MM.1S (cell line): ENCODE results near the gene DLGAP3.

ENCODE experiments used
- DNase-seq: peaks from one replicate; pipeline ENCODE4 v3.0.0-alpha.2; 2015
- H2AFZ ChIP-seq: fragments of 300-600 bp; sonication (generic); 2 replicates; pipeline ENCODE4 v1.6.0; 2016; ENCODE audit warnings: antibody characterized with exemption, low read length
- H3F3A ChIP-seq: fragments of 300-600 bp; sonication (generic); 2 replicates; pipeline ENCODE4 v1.6.1; 2016; ENCODE audit warnings: mild to moderate bottlenecking, antibody characterized with exemption, low read length, moderate library complexity, mixed read lengths; ENCODE audit not compliant: insufficient read depth
- H3K27ac ChIP-seq: fragments of 300-600 bp; sonication (generic); 2 replicates; pipeline ENCODE4 v1.5.1; 2016; ENCODE audit warnings: mild to moderate bottlenecking, low read length
- H3K27me3 ChIP-seq: fragments of 300-600 bp; sonication (generic); replicated peaks from 2 replicates; pipeline ENCODE4 v1.6.0; 2016; ENCODE audit warnings: low read length; ENCODE audit not compliant: insufficient read depth
- H3K36me3 ChIP-seq: fragments of 300-600 bp; sonication (generic); replicated peaks from 2 replicates; pipeline ENCODE4 v1.6.1; 2016; ENCODE audit warnings: mild to moderate bottlenecking, low read length, mixed read lengths; ENCODE audit not compliant: insufficient read depth
- H3K4me1 ChIP-seq: fragments of 300-600 bp; sonication (generic); 2 replicates; pipeline ENCODE4 v1.6.1; 2016; ENCODE audit warnings: low read length, mixed read lengths
- H3K4me2 ChIP-seq: fragments of 300-600 bp; sonication (generic); 2 replicates; pipeline ENCODE4 v1.6.0; 2016; ENCODE audit warnings: low read depth, low read length
- H3K4me3 ChIP-seq: fragments of 300-600 bp; sonication (generic); 2 replicates; pipeline ENCODE4 v1.5.1; 2016; ENCODE audit warnings: low read length, mixed read lengths
- H3K79me2 ChIP-seq: fragments of 300-600 bp; sonication (generic); 2 replicates; pipeline ENCODE4 v1.6.1; 2016; ENCODE audit warnings: mixed run types, low read length, mixed read lengths
- H3K9ac ChIP-seq: fragments of 300-600 bp; sonication (generic); 2 replicates; pipeline ENCODE4 v1.6.1; 2016; ENCODE audit warnings: low read length, mixed read lengths
- H3K9me2 ChIP-seq: fragments of 300-600 bp; sonication (generic); replicated peaks from 2 replicates; pipeline ENCODE4 v1.6.1; 2016; ENCODE audit warnings: mild to moderate bottlenecking, low read length, mixed read lengths; ENCODE audit not compliant: insufficient read depth
- H3K9me3 ChIP-seq: fragments of 300-600 bp; sonication (generic); replicated peaks from 2 replicates; pipeline ENCODE4 v1.6.1; 2016; ENCODE audit warnings: mild to moderate bottlenecking, low read length, mixed read lengths; ENCODE audit not compliant: insufficient read depth
- H4K20me1 ChIP-seq: fragments of 300-600 bp; sonication (generic); 2 replicates; pipeline ENCODE4 v1.6.1; 2016; ENCODE audit warnings: mild to moderate bottlenecking, low read length, moderate library complexity, mixed read lengths; ENCODE audit not compliant: insufficient read depth
- CTCF ChIP-seq: fragments of 300-600 bp; sonication (generic); IDR thresholded peaks from 2 replicates; pipeline ENCODE4 v1.5.1; 2016; ENCODE audit warnings: antibody characterized with exemption, low read length, mixed read lengths
- EZH2 ChIP-seq: fragments of 300-600 bp; sonication (generic); optimal IDR thresholded peaks from 2 replicates; pipeline ENCODE3; 2017; ENCODE audit warnings: low read depth, mild to moderate bottlenecking, antibody characterized with exemption, low read length, mixed read lengths
- EZH2phosphoT487 ChIP-seq: fragments of 300-600 bp; sonication (generic); IDR thresholded peaks from 2 replicates; pipeline ENCODE4 v1.6.1; 2018; ENCODE audit warnings: antibody characterized with exemption, low read length

The DLGAP3 gene

GRCh38 chr1:34816778-34817177 lies 112.7 kb downstream of the DLGAP3 start:
- Histone ChIP-seq H3K36me3 (no peaks in the 10 kb centered on the region), H3K4me1 (no peaks in the 10 kb centered on the region), H3F3A (no peaks in the 10 kb centered on the region), H4K20me1 (no peaks in the 10 kb centered on the region), H3K9me3 (no peaks in the 10 kb centered on the region), H3K27ac (no peak overlapping the region), H3K9me2 (no peaks in the 10 kb centered on the region), H3K4me3 (no peak overlapping the region), H3K9ac (no peak overlapping the region), H3K79me2 (no peaks in the 10 kb centered on the region), H3K4me2 (no peak overlapping the region), H3K27me3 (no peaks in the 10 kb centered on the region), H2AFZ (no peak overlapping the region)
- TF ChIP-seq EZH2phosphoT487 (no peak), CTCF (no peak), EZH2 (no peak)
- DNase-seq = no peak

DNA sequence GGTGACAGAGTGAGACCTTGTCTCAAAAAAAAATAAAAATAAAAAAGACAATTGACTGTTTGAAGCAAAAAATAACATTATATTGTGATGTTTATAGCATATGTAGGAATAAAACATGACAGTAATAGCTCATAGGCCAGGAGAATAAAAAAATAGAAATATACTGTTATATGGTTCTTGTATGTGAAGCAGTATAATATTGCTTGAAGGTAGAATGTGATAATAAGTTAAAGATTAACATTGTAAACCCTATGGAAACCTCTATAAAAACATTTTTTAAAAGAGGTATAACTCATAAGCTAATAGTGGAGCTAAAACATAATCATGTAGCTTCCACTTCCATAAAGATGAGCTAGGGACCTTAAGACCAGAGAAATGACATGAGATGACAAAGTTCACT lies 113.1 kb downstream of the DLGAP3 start:
- H3K4me3 ChIP-seq = no peak overlapping the region
- no peak overlapping the region for H3K9ac ChIP-seq
- H3K9me2 ChIP-seq = no peaks in the 10 kb centered on the region
- no peak overlapping the region for H3K27ac ChIP-seq
- no peaks in the 10 kb centered on the region for H3F3A ChIP-seq
- H3K4me1 ChIP-seq = no peaks in the 10 kb centered on the region
- DNase-seq = no peak
- no peak overlapping the region for H3K4me2 ChIP-seq
- H3K36me3 ChIP-seq = no peaks in the 10 kb centered on the region
- H3K27me3 ChIP-seq = no peaks in the 10 kb centered on the region
- TF ChIP-seq CTCF (no peak), EZH2phosphoT487 (no peak), EZH2 (no peak)
- H2AFZ ChIP-seq = no peak overlapping the region
- no peaks in the 10 kb centered on the region for H4K20me1 ChIP-seq
- H3K79me2 ChIP-seq = no peaks in the 10 kb centered on the region
- H3K9me3 ChIP-seq = no peaks in the 10 kb centered on the region
